GM19043 (cell line): ENCODE results near the gene OTUD3.

Experiments used
- ATAC-seq: cut with Tn5 transposase; IDR thresholded peaks from one replicate; pipeline ENCODE4 v1.9.1; 2021; ENCODE audit warnings: low read depth; ENCODE audit not compliant: unreplicated experiment

OTUD3 gene

GRCh38 chr1:19945914-19946313, 63.7 kb downstream of the OTUD3 start:
- no peak for ATAC-seq

GRCh38 chr1:19946331-19946751, 64.1 kb downstream of the OTUD3 start:
- no peak for ATAC-seq

GRCh38 chr1:19946971-19947370, 64.8 kb downstream of the OTUD3 start:
- ATAC-seq = no peak

- ATAC-seq = no peak
Measured at GRCh38 chr1:19949016-19949415, 66.8 kb downstream of the OTUD3 start.

- ATAC-seq = no peak
Measured at GRCh38 chr1:19954059-19954458, 71.9 kb downstream of the OTUD3 start.

- ATAC-seq = no peak
Measured at GRCh38 chr1:19955534-19956170, 73.5 kb downstream of the OTUD3 start.

- ATAC-seq = no peak
Measured at GRCh38 chr1:19957779-19958178, 75.6 kb downstream of the OTUD3 start.

GRCh38 chr1:19960591-19960990, 78.4 kb downstream of the OTUD3 start:
- no peak for ATAC-seq
